GM18868 (cell line): Measurements from ENCODE around the gene CRTC3.
"Not testable (repeated sequence)": the region's sequence is repeated elsewhere in the genome, so short reads cannot be mapped to it uniquely, and the experiment has no call there.

Experiments used
- ATAC-seq: cut with Tn5 transposase; IDR thresholded peaks from one replicate; pipeline ENCODE4 v1.9.1; 2021; ENCODE audit warnings: mild to moderate bottlenecking, moderate library complexity; ENCODE audit not compliant: unreplicated experiment

The CRTC3 gene

DNA sequence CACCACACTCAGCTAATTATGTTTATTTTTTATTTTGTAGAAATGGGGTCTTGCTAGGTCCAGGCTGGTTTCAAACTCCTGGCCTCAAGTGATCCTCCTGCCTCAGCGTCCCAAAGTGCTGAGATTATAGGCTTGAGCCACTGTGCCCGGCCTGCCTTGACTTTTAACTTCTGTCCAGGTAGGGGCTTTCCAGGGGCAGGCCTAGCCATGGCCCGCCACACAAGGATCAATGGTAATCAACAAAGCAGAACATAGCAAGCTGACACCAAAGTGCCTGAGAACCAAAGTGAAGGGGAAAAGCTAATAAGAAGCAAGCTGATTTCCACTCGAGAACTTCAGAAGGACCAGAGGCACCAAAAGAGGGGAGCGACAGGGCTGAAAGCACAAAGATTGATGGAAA, 9.4 kb upstream of the CRTC3 start:
- no peak for ATAC-seq

DNA sequence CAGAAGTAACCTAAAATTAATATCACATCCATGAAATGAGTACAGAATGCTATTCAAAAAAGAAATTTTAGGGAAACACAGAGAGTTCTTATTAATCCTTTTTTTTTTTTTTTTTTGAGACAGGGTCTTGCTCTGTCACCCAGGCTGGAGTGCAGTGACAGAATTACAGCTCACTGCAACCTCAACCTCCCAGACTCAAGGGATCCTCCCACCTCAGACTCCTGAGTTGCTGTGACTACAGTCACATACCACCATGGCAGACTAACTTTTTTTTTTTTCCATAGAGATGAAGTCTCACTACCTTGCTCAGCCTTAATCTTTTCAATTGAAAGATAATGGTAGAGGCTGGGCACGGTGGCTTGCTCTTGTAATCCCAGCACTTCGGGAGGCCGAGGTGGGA, 6.3 kb upstream of the CRTC3 start:
- ATAC-seq = no peak

DNA sequence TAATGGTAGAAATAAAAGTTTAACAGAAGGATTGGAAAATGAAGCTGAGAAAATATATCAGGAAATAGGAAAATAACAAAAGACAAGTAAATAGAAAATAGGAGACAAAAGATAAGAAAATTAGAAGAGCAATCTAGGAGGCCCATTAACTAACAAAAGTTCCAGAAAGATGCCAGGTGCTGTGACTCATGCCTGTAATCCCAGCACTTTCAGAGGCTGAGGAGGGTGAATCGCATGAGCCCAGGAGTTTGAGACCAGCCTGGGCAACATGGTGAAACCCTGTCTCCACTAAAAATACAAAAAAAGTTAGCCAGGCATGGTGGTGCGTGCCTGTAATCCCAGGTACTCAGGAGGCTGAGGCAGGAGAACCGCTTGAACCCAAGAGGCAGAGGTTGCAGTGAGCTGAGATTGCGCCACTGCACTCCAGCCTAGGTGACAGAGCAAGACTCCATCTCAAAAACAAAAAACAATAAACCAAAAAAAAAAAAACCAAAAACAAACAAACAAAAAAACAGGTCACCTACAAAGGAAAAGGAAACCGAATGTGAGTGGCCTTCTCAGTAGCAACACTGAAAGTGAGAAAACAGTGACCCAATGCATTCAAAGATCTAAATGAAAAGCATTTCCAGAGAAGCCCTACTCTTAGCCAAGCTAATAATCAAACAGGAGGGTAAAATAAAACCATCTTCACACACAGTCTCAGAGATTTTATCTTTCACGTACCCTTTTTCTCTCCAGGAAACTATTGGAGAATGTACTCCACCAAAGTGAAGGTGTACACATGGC, 5.5 kb upstream of the CRTC3 start:
- not testable (repeated sequence) for ATAC-seq

DNA sequence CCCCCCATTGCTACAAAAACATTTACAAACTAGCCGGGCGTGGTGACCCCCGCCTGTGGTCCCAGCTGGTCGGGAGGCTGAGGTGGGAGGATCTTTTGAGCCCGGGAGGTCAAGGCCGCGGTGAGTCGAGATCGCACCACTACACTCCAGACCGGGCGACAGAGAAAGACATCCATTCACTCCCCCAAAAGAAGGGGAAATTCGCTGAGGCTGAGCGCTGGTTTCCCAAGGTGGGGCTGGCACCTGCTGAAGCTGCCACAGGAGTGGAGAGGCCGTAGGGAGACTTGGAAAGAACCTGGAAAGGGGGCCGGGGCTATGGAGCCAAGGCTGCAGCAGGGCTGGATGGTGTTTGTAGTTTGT, 732 bp upstream of the CRTC3 start:
- ATAC-seq = no peak

DNA sequence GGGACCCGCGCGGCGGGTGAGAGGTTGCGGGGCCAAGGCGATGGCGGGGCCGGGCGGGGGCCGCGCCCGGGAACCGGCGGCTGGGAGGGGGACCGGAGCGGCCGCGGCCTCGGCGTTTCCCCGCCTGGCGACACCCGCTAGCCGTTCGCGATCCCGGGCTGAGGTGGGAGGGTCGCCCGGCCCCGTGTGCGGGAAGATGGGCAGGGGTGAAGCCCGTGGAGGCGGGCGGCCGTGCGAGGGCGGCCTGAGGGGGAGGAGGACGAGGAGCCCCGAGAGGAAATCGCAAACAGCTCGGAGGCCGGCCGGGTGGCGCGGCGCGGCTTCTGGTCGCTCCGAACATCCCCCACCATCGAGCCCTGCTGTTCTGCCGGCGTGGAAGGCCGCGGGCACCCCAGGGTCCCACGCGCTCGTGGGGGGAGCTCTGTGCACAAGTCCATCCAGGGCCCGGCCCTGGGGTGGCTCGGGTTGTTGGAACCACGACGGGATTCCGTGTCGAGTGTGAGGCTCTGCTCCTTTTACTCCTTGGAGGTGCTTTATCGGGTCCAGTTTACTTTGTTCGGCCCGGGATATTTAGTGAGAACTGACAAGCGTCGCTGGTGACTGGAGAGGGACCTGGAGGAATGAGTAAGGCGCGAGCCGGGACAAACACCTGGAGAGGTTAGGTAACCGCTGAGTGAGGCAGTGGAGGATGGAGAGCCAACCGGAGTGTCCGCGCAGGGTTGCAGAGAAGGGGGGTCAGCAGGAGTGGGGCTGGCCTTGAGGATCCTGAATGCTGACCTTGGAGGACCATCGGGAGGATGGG, 728 bp downstream of the CRTC3 start:
- peak; percentile 41 for ATAC-seq

DNA sequence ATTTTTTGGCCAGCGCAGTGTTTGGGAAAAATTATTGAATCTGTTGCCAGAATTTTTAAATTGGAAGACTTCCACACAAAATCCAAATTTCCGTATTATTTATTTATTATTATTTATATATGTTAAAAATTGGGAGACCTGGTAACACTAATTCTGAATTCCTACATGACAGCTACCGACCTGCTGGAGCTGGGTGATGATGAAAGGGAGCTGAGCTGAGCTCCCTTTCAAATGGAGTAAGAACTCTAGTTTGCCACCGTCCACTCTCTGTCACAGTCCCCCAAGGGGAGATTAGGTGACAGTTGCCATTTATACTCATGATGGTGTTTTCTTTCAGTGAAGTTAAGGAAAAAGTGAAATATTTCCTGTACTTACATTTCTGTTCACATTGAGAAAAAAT, 1.4 kb downstream of the CRTC3 start:
- ATAC-seq = no peak

DNA sequence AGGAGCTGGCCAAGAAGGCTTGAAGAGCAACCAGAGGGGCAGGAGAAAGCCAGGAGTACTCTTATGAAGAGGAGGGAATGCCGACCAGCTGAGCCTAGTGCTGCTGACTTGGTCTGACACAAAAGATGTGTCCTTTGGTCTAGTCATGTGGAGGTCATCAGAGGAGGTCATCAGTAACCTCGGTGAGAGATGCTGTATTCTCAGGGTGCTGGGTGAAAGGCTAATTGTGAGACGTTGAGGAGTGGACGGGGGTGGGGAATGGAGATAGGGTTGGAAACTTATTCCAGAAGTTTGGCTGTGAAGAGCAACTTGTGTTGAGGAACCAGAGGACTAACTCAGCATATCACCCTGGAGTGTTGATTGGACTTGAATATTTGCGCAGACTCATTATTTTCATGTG, 5.5 kb downstream of the CRTC3 start:
- no peak for ATAC-seq

DNA sequence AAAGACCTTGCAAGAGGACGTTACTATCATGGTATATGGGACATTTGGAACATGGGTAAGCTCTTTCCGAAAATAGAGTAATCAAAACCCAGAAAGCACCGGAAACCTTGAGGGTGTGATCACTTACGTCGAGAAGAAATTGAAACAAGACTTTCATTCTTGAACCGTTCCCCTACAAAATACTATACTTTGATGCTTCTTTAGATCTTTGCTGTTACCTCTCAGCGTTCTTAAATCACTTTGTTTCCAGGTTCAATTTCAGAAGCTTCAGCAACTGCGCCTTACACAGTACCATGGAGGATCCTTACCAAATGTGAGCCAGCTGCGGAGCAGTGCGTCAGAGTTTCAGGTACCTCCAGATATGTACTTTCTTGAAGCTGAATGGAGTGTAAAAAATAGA, 10.1 kb downstream of the CRTC3 start:
- no peak for ATAC-seq

DNA sequence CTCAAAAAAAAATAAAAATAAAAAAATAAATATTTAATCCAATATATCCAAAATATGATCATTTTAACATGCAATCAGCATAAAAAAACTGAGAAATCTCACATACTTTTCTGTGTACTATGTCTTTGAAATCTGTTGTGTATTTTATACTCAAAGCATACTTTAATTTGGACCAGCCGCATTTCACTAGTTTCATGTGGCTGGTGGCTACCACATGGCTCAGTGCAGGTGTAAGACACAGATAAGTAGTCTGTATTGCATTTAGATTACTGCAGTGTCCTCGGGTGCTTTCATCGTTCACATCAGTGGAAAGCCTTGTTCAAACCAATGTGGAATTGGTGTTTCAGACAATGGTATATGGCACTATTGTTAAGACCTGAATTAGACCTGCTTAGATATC, 11.0 kb downstream of the CRTC3 start:
- ATAC-seq = no peak

DNA sequence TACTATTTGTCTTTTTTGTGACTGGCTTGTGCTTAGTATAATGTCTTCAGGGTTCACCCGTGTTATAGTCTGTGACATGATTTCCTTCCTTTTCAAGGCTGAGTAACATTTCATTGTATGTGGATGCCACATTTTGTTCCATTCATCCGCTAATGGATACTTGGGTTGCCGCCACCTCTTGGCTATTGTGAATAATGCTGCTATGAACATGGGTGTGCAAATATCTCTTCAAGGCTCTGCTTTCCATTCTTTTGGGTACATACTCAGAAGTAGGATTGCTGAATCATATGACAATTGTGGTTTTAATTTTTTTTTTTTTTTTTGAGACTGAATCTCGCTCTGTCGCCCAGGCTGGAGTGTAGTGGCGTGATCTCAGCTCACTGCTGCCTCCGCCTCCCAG, 15.4 kb downstream of the CRTC3 start:
- no peak for ATAC-seq

DNA sequence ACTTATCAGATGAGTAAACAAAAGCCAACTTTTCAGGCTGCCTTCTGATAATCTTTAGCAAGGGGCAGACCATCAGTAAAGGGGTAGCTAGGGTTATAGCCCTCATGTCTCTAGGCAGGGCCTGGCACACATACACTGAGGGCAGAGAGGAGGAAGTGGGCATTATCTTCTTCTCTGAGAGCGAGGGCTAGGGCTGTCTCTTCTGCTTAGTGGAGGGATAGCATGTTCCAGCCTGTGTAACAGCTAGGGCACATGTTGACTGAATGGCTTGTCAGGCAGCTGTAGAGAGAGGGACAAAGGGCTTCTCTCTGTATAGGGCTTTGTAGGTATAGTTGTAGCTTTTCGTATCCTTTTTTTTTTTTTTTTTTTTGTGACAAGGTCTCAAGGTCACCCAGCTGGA, 17.8 kb downstream of the CRTC3 start:
- ATAC-seq = no peak

DNA sequence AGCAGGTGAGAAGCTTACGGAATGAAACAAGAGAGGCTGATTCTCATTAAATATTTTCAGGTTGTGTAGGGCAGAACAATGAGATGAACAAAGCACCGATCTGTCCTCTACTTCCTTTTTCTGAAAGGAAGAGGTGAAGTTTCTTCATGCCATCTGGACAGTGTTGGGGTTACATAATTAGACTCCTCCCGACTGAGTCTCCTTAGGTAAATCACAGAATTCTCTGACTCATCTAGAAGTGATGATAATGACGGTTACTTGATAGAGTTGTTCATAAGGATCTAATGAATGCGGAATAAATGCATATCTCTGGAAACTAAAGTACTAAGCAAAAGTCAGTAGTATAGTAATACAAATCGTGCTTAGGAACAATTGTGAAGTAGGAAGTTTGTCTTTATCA, 21.2 kb downstream of the CRTC3 start:
- peak; percentile 77 for ATAC-seq

DNA sequence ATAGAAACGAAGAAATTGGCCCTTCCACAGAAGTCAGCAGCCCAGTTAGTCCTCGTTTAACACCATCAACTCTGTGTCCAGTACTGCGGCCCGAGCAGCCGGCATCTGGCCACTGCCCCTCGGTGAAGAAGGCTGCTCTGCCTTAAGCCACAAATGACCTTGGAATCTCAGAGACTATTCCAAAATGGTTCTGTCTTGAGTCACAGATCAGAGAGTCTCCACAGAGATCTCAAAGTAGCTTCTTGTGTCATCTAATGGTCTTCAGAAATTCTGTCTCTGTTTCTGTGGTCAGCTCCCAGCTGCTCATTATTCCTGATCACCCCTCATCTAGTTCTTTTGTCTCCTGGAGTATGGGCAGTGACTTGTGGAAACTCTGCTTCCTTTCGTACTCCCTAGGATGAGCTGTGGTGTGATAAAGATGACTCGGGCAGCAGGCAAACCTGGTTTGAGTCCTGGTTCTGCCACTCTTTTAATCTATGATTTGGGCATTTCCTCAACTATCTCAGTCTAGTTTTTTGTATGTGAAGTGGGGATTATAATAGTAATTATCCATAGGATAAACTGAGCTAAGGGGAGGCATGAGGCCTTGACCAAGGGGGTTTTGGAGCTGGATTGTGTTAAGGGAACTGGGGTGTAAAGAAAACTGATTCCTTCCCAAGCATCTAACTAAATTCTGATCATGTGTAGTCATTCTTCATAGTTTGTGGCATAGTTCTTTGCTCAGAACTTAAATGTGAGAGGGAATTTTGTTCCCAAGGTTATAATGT, 22.6 kb downstream of the CRTC3 start:
- no peak for ATAC-seq

DNA sequence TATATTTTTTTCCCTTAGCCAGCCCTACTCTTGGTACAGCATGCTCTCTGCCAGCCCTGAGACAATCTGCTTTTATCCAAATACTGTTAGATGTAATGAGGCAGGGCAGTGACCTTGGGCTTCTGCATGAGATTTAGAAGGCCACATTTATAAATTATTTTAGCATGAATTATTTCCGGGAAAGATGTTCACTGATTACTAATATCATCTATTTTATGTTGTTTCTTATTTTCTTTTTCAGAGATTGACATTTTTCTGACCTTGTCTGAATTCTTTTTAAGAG, 23.1 kb downstream of the CRTC3 start:
- ATAC-seq = no peak

DNA sequence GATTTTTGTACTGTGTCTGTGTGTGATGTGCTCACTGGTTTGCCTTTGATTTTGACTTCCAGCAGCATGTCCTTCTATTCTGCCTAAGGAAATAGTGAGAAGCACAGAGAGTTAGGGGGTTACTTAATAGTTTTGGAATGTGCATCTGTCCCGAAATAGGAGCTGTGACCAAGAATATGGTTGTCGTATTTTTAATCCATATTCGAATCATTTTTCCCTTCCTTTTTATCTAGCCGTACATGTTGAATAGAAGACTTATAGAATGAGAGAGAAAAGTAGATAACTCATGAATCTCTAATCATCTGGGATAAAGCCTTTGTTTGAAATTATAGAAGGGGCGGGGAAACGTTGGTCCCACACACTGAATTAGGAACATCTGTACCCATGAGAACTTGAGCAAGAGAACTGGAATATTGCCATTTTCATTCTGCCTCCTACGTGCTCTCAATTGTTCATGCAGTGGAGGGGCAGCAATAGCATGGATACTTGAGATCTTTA, 23.6 kb downstream of the CRTC3 start:
- no peak for ATAC-seq

DNA sequence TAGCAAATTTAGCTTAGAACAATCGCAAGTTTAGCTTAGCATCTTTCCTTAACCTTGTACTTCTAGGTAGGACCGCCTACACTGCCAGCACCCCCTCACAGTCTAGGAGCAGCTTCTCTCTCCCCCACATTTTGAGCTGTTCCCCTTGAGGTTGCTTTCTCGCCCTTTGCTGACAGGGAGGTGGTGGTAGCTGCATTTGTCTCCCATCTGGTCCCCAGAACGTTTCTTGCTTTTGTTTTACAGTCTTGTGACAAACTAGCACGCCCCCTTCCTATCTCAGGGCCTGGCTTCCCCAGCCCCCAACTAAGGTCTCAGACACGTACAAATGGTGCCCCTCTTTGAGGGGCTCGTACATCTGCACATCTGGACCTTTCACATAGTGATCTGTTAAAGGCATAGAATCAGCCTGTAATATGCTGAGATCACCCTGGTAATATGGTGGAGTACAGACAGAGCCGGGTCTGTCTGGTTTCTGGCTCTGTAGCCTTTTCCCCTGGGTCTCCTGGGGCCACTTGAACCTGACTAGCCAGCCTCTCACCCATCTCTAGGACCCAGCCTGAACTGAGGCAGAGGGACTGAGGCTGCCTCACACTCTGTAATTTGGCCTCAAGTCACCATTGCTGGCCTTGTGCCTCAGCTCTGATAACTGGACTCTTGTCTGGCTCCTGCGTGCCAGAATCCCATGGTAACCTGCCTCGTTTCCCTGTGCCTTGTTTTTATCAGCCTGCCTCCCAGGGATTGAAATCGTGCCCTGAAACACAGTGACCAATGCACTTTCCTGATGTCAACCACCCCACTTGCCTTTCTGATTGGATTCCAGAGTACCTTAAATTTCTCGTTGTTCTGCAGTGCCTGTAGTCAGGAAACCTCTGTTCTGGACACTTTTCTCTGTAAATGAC, 27.7 kb downstream of the CRTC3 start:
- peak; percentile 39 for ATAC-seq

DNA sequence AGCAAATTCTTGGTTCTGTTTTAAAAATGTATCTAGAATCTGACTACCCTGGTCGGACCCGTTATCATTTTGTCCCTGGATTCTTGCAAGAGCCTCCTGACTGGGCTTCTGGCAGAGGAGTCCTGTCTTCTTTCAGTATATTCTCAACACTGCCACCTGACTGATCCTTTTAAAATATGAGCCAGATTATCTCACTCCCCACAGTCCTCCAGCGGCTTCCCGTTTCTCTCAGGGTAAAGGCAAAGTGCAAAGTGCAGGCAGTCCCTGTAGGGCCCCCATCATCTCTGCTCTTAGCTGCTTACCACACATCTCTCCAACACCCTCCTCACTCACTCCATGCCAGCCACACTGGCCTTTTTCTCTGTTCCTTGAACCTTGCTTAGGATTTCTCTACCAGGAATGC, 28.4 kb downstream of the CRTC3 start:
- no peak for ATAC-seq

DNA sequence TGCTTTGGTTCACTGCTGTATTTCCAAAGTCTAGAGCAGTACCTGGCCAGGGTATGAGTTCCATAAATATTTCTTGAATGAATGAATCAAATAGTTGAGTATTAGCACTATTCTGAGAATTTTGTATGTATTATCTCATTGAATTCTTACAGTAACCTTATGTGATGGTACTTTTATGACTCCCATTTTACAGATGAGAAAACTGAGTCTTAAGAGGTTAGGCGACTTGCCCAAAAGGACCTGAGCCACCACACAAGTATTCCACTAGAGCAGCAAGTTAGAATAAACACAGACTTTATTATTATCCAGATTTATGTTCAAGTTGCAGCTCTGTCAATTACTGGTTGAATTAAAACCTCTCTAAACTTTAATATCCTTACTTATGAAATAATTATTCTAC, 29.4 kb downstream of the CRTC3 start:
- ATAC-seq = no peak

DNA sequence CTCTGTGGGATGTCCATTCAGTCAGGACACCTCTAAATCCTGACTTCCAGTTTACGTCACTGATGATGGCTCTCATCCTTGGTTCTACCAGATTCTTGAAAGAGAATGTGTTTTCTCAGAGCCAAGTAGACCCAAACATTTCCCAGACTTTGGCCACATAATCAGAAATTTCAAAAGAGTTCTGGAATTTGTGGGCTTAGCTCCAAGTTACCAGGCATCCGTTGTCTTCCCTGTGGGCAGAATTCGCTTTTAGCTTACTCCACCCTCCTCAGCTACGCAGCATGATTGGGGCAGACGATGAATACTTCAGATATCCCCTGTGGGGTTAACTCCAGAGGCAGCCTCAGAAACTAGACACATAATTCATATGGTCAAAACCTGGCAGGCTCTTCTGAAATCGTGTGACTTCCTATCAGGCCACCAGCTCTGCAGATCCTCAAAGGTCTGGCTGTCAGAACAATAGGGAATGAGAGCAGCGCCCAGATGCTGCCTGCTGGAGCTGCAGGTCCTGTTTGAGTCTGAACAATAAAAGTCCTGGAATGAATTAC, 30.6 kb downstream of the CRTC3 start:
- ATAC-seq = no peak
